Measurements from ENCODE around the gene DCLK1. TPM values are rescaled to one million over a fixed set of nuclear protein-coding genes. Genes with fewer than 3 reads are reported as not detected.

DCLK1 gene
- total RNA-seq, 2 experiments from 2014 or later, result not detected

DNA sequence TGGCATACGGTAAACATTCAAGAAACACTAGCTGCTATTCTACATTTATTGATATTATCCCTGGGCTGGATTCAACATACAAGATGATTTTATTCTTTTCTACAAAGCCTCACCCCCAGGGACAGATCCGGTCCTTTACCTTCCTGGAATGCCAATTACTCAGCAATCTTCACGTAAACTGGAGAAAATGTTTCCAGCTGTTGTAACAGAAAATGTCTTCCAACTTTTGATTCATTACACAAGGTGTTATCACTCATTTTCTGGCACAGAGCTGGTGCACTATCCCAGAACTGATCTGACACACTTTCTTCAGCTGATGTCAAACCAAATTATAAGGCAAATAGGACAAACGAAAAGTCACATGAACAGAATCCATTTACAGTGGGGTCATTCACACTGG lies 33.1 kb downstream of the DCLK1 start:
- ChIA-PET POLR2A (no interaction called here), CTCF (no interaction called here)
- Mint-ChIP-seq H3K9me3 (ENCODE audit: insufficient read depth) (no peaks in the 10 kb centered on the region), H3K27ac (no peak overlapping the region), H3K36me3 (ENCODE audit: low read depth) (no peaks in the 10 kb centered on the region), H3K27me3 (ENCODE audit: low read depth) (no peaks in the 10 kb centered on the region), H3K4me1 (ENCODE audit: low read depth) (no peaks in the 10 kb centered on the region), H3K4me3 (no peak overlapping the region)
- ATAC-seq (no peak), DNase-seq (no peak)

DNA sequence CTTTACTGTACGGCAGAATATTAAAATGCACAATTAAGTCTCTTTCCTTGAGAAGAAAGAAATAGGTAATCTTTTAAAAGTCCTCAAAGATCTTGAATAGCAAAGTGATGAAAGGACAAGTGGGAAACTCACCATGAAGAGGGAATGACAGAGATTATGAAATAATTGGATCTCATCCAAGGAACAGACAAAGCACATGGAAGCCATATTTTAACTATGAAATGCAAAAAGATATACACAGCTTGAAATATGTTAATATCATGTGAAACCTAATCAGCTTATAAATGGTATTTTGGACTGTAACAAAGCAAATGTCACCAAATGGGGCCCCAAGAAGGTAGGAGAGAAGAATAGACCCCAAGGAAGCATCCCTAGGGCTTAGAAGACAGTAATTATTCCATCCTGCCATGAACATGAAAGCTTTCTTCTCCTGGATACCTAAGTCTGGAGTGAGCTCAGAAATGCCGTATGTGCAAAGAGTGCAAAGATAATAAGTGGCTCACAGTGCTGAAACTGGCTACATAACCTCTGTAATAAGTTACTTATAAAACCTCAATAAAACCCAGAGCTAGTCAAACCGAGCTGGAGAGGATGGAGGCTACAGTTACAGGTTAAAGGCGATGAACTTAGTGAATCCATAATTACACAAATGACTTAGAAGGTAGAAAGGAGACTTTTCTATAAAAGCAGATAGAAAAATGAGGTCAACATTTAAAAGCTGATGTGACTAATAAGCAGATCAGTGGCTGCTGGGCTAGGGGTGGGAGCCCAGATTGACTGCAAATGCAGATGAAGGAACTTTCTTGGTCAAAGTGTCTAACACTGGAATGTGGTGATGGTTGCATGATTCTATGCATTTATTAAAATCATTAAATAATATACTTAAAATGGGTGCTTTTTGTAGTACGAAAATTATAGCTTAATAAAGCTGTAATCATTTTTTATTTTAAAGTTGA lies 34.4 kb downstream of the DCLK1 start:
- DNase-seq, result no peak
- ATAC-seq, result no peak
- CTCF ChIA-PET, result no interaction called here
- POLR2A ChIA-PET, result no interaction called here
- H3K27ac Mint-ChIP-seq, result no peak overlapping the region
- no peaks in the 10 kb centered on the region for H3K36me3 Mint-ChIP-seq (ENCODE audit: low read depth)
- no peaks in the 10 kb centered on the region for H3K9me3 Mint-ChIP-seq (ENCODE audit: insufficient read depth)
- H3K4me1 Mint-ChIP-seq (ENCODE audit: low read depth), result no peaks in the 10 kb centered on the region
- no peaks in the 10 kb centered on the region for H3K27me3 Mint-ChIP-seq (ENCODE audit: low read depth)
- no peak overlapping the region for H3K4me3 Mint-ChIP-seq

- ChIA-PET POLR2A (no interaction called here), CTCF (no interaction called here)
- Mint-ChIP-seq H3K9me3 (ENCODE audit: insufficient read depth) (no peaks in the 10 kb centered on the region), H3K36me3 (ENCODE audit: low read depth) (no peaks in the 10 kb centered on the region), H3K27ac (no peak overlapping the region), H3K27me3 (ENCODE audit: low read depth) (no peaks in the 10 kb centered on the region), H3K4me1 (ENCODE audit: low read depth) (no peaks in the 10 kb centered on the region), H3K4me3 (no peak overlapping the region)
- DNase-seq (no peak), ATAC-seq (no peak)
Measured at GRCh38 chr13:36094478-36094877, 36.7 kb downstream of the DCLK1 start.

DNA sequence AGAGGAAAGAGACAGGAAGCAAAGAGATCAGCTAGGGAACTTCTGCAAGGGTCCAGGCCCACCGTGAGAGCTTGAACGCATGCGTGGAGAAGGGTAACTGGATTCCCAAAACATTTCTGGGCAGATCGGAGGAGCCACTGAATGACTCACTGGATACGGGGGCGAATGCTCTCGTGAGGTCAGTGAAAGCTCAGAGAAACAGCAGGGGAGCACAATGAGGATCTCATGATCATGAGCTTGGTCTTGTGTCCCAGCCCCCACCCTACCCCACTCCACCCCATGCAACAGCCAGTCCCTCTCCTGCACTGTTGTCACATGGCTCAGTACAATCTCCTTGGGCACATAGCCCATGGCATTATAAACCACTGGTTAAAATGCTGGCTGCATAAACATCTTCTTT lies 40.6 kb downstream of the DCLK1 start:
- ATAC-seq (no peak), DNase-seq (no peak)
- CTCF ChIA-PET, result no interaction called here
- Mint-ChIP-seq H3K27me3 (ENCODE audit: low read depth) (no peaks in the 10 kb centered on the region), H3K4me3 (no peak overlapping the region), H3K9me3 (ENCODE audit: insufficient read depth) (no peaks in the 10 kb centered on the region), H3K27ac (no peak overlapping the region), H3K36me3 (ENCODE audit: low read depth) (no peaks in the 10 kb centered on the region), H3K4me1 (ENCODE audit: low read depth) (no peaks in the 10 kb centered on the region)
- POLR2A ChIA-PET, result no interaction called here

DNA sequence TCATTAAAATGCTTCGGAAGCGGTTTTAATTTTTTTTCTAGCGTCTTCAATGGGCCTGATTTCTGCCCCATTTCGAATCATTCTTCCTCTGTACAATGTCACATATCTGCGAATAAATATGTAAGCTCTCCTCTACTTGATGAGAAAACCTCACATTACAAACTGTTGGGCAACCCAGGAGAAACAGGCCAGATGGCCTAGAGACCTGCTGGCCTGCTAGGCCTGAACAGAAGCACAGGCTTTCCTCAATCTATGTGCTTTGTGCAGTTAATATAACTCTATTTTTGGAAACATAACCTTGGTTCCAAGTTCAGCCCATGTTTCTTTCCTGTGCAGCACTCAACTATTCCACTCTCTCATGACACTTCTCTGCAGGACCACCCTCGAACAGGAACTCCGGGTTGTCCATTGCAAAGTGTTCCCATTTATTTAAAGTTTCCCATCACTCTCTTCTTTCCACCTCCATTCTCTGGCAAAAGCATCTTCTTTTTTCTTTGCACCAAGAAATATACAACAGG lies 42.0 kb downstream of the DCLK1 start:
- no peaks in the 10 kb centered on the region for H3K36me3 Mint-ChIP-seq (ENCODE audit: low read depth)
- CTCF ChIA-PET, result no interaction called here
- POLR2A ChIA-PET, result no interaction called here
- DNase-seq (no peak), ATAC-seq (no peak)
- H3K27ac Mint-ChIP-seq, result no peak overlapping the region
- H3K9me3 Mint-ChIP-seq (ENCODE audit: insufficient read depth), result peaks cover 2% of the 10 kb centered on the region
- H3K4me3 Mint-ChIP-seq, result no peak overlapping the region
- no peaks in the 10 kb centered on the region for H3K4me1 Mint-ChIP-seq (ENCODE audit: low read depth)
- H3K27me3 Mint-ChIP-seq (ENCODE audit: low read depth), result no peaks in the 10 kb centered on the region

DNA sequence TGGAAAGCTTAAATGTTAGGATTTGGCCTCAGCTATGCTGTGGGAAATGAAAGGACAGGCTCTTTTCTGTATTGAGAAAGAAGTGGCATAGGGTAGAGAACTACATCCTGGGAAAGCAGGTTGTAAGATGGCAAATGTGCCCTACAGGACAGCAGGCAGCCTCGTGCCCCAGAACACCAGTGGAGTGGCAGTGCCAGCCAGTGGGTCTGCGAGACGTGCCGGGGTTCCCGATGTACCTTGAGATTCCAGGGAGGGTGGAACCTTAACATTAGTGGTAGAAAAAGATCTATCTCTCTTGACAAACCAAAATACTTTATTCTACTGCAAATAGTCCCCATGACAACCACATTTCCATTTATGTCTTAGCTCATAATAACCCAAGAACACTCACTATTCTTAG lies 42.7 kb downstream of the DCLK1 start:
- Mint-ChIP-seq H3K27ac (no peak overlapping the region), H3K9me3 (ENCODE audit: insufficient read depth) (peaks cover 5% of the 10 kb centered on the region), H3K4me3 (no peak overlapping the region), H3K4me1 (ENCODE audit: low read depth) (no peaks in the 10 kb centered on the region), H3K36me3 (ENCODE audit: low read depth) (no peaks in the 10 kb centered on the region), H3K27me3 (ENCODE audit: low read depth) (no peaks in the 10 kb centered on the region)
- ChIA-PET POLR2A (no interaction called here), CTCF (no interaction called here)
- no peak for ATAC-seq
- DNase-seq, result no peak

DNA sequence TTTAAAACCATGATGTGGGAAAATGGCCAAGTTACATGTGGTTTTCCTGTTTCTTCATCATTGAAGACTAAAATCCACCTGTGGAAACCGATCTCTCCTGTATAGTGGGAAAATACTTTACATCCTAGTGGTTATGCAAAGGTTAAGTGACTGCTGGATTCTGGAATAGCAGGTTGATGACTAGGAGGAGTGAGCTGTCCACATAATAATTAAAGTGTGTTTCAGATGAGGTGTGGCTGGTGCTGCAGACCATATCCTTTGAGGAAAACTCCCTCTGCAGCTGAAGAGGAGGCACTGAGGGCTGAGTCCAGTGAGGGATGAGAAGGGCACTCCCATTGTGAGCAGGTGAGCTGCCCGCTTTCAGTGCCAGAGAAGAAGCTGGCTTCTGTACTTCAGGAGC lies 43.2 kb downstream of the DCLK1 start:
- CTCF ChIA-PET, result no interaction called here
- H3K27me3 Mint-ChIP-seq (ENCODE audit: low read depth), result no peaks in the 10 kb centered on the region
- ATAC-seq (no peak), DNase-seq (no peak)
- POLR2A ChIA-PET, result no interaction called here
- H3K4me3 Mint-ChIP-seq, result no peak overlapping the region
- H3K36me3 Mint-ChIP-seq (ENCODE audit: low read depth), result no peaks in the 10 kb centered on the region
- no peaks in the 10 kb centered on the region for H3K4me1 Mint-ChIP-seq (ENCODE audit: low read depth)
- peaks cover 5% of the 10 kb centered on the region for H3K9me3 Mint-ChIP-seq (ENCODE audit: insufficient read depth)
- no peak overlapping the region for H3K27ac Mint-ChIP-seq

GRCh38 chr13:36086117-36086516 lies 45.1 kb downstream of the DCLK1 start:
- H3K4me1 Mint-ChIP-seq (ENCODE audit: low read depth), result no peaks in the 10 kb centered on the region
- no peaks in the 10 kb centered on the region for H3K27me3 Mint-ChIP-seq (ENCODE audit: low read depth)
- H3K36me3 Mint-ChIP-seq (ENCODE audit: low read depth), result no peaks in the 10 kb centered on the region
- ATAC-seq, result no peak
- no peak for DNase-seq
- no peak overlapping the region for H3K27ac Mint-ChIP-seq
- CTCF ChIA-PET, result no interaction called here
- POLR2A ChIA-PET, result no interaction called here
- peaks cover 5% of the 10 kb centered on the region for H3K9me3 Mint-ChIP-seq (ENCODE audit: insufficient read depth)
- no peak overlapping the region for H3K4me3 Mint-ChIP-seq

GRCh38 chr13:36084131-36084530 lies 47.1 kb downstream of the DCLK1 start:
- H3K4me3 Mint-ChIP-seq, result no peak overlapping the region
- DNase-seq (no peak), ATAC-seq (no peak)
- no peaks in the 10 kb centered on the region for H3K4me1 Mint-ChIP-seq (ENCODE audit: low read depth)
- POLR2A ChIA-PET, result no interaction called here
- no peaks in the 10 kb centered on the region for H3K27me3 Mint-ChIP-seq (ENCODE audit: low read depth)
- CTCF ChIA-PET, result no interaction called here
- H3K36me3 Mint-ChIP-seq (ENCODE audit: low read depth), result no peaks in the 10 kb centered on the region
- H3K27ac Mint-ChIP-seq, result no peak overlapping the region
- H3K9me3 Mint-ChIP-seq (ENCODE audit: insufficient read depth), result peaks cover 5% of the 10 kb centered on the region

DNA sequence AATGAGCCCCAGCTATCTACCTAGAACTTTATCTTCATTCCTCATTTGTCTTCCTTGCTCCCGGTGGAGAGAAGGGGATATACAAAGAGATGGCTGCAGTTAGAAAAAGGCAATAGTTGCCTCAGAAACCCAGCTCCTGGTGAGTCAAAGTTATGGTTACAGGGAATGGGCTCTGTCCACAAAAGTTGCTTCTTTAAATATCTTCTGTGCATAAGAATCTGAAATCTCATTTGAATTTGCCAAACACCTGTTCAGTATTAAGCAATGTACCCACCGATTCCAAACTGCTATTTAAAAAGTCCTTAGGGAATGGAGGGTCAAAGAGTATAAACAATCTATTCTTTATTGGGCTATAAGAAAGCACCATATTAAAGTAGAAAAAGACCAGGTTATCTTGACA lies 48.4 kb downstream of the DCLK1 start:
- Mint-ChIP-seq H3K36me3 (ENCODE audit: low read depth) (no peaks in the 10 kb centered on the region), H3K27me3 (ENCODE audit: low read depth) (no peaks in the 10 kb centered on the region), H3K4me1 (ENCODE audit: low read depth) (no peaks in the 10 kb centered on the region), H3K9me3 (ENCODE audit: insufficient read depth) (peaks cover 12% of the 10 kb centered on the region), H3K27ac (no peak overlapping the region), H3K4me3 (no peak overlapping the region)
- CTCF ChIA-PET, result no interaction called here
- POLR2A ChIA-PET, result no interaction called here
- ATAC-seq, result no peak
- no peak for DNase-seq

GRCh38 chr13:36082396-36082795 lies 48.8 kb downstream of the DCLK1 start:
- no peak for ATAC-seq

GRCh38 chr13:36076211-36076610 lies 55.0 kb downstream of the DCLK1 start:
- Mint-ChIP-seq H3K4me1 (ENCODE audit: low read depth) (no peaks in the 10 kb centered on the region), H3K4me3 (no peak overlapping the region), H3K27ac (no peak overlapping the region), H3K36me3 (ENCODE audit: low read depth) (no peaks in the 10 kb centered on the region), H3K27me3 (ENCODE audit: low read depth) (no peaks in the 10 kb centered on the region), H3K9me3 (ENCODE audit: insufficient read depth) (peaks cover 6% of the 10 kb centered on the region)
- no peak for ATAC-seq
- POLR2A ChIA-PET, result no interaction called here
- no peak for DNase-seq
- CTCF ChIA-PET, result no interaction called here

More at GRCh38 chr13:36082396-36082795, 48.8 kb downstream of the DCLK1 start:
- Mint-ChIP-seq H3K9me3 (ENCODE audit: insufficient read depth) (peaks cover 12% of the 10 kb centered on the region), H3K4me1 (ENCODE audit: low read depth) (no peaks in the 10 kb centered on the region), H3K4me3 (no peak overlapping the region), H3K36me3 (ENCODE audit: low read depth) (no peaks in the 10 kb centered on the region), H3K27me3 (ENCODE audit: low read depth) (no peaks in the 10 kb centered on the region), H3K27ac (no peak overlapping the region)
- ChIA-PET POLR2A (no interaction called here), CTCF (no interaction called here)
- no peak for DNase-seq

GRCh38 chr13:36074659-36075058 lies 56.5 kb downstream of the DCLK1 start:
- Mint-ChIP-seq H3K27me3 (ENCODE audit: low read depth) (no peaks in the 10 kb centered on the region), H3K27ac (no peak overlapping the region), H3K9me3 (ENCODE audit: insufficient read depth) (peaks cover 6% of the 10 kb centered on the region), H3K4me1 (ENCODE audit: low read depth) (no peaks in the 10 kb centered on the region), H3K4me3 (no peak overlapping the region), H3K36me3 (ENCODE audit: low read depth) (no peaks in the 10 kb centered on the region)
- ChIA-PET POLR2A (no interaction called here), CTCF (no interaction called here)
- DNase-seq, result no peak
- no peak for ATAC-seq
